Effector memory CD8-positive, alpha-beta T cell (primary cell): ENCODE data around the gene CACNA2D1.

Experiments
- ATAC-seq: fragments of 150-1000 bp; cut with Tn5 transposase; replicated peaks from 2 replicates; pipeline ENCODE4 v1.10.0; 2021; ENCODE audit warnings: mild to moderate bottlenecking, moderate library complexity
- DNase-seq, 3 experiments: peaks; one replicate each; pipeline ENCODE4 v3.0.0; 2021
- H3K27ac Mint-ChIP-seq, 2 donors: one replicate each; pipeline ENCODE4 v1.8.0; 2022; ENCODE audit warnings: mild to moderate bottlenecking in 2 of 2, mixed read lengths in 2 of 2, moderate library complexity in 2 of 2
- H3K27me3 Mint-ChIP-seq, 2 donors: one replicate each; pipeline ENCODE4 v1.8.0; 2022; ENCODE audit warnings: mixed read lengths in 2 of 2
- H3K36me3 Mint-ChIP-seq: one replicate; pipeline ENCODE4 v1.8.0; 2022; ENCODE audit warnings: mild to moderate bottlenecking, moderate library complexity, mixed read lengths; ENCODE audit not compliant: insufficient read depth
- H3K4me1 Mint-ChIP-seq, 2 donors: one replicate each; pipeline ENCODE4 v1.8.0; 2022; ENCODE audit warnings: low read depth in 2 of 2, mixed read lengths in 2 of 2
- H3K4me3 Mint-ChIP-seq, 2 donors: one replicate each; pipeline ENCODE4 v1.8.0; 2022; ENCODE audit warnings: mild to moderate bottlenecking in 2 of 2, mixed read lengths in 2 of 2, moderate library complexity in 2 of 2
- H3K9me3 Mint-ChIP-seq, 2 donors: one replicate each; pipeline ENCODE4 v1.8.0; 2022; ENCODE audit warnings: mixed read lengths in 2 of 2

Gene CACNA2D1

GRCh38 chr7:82373926-82374635 lies 69.5 kb downstream of the CACNA2D1 start:
- H3K36me3 Mint-ChIP-seq = no peaks in the 10 kb centered on the region
- H3K9me3 Mint-ChIP-seq = peaks cover 4 to 8% of the 10 kb centered on the region in 2 donors
- DNase-seq (no peak), ATAC-seq (no peak)
- H3K4me3 Mint-ChIP-seq = no peak overlapping the region
- H3K27me3 Mint-ChIP-seq = no peaks in the 10 kb centered on the region
- H3K27ac Mint-ChIP-seq = no peak overlapping the region
- H3K4me1 Mint-ChIP-seq = no peaks in the 10 kb centered on the region

- no peaks in the 10 kb centered on the region for H3K36me3 Mint-ChIP-seq
- H3K9me3 Mint-ChIP-seq = peaks cover 0 to 5% of the 10 kb centered on the region in 2 donors
- H3K27me3 Mint-ChIP-seq = no peaks in the 10 kb centered on the region
- no peak for DNase-seq
- H3K4me3 Mint-ChIP-seq = no peak overlapping the region
- no peak for ATAC-seq
- no peak overlapping the region for H3K27ac Mint-ChIP-seq
- H3K4me1 Mint-ChIP-seq = no peaks in the 10 kb centered on the region
These were observed 78.9 kb downstream of the CACNA2D1 start for GRCh38 chr7:82364671-82365070.

GRCh38 chr7:82364048-82364447 lies 79.5 kb downstream of the CACNA2D1 start:
- Mint-ChIP-seq H3K27me3 (no peaks in the 10 kb centered on the region), H3K36me3 (no peaks in the 10 kb centered on the region), H3K4me1 (no peaks in the 10 kb centered on the region), H3K27ac (no peak overlapping the region), H3K4me3 (no peak overlapping the region), H3K9me3 (peaks cover 0 to 5% of the 10 kb centered on the region in 2 donors)
- DNase-seq (no peak), ATAC-seq (no peak)

- ATAC-seq (no peak), DNase-seq (no peak)
- no peaks in the 10 kb centered on the region for H3K36me3 Mint-ChIP-seq
- no peak overlapping the region for H3K4me3 Mint-ChIP-seq
- no peaks in the 10 kb centered on the region for H3K4me1 Mint-ChIP-seq
- H3K27ac Mint-ChIP-seq = no peak overlapping the region
- peaks cover 0 to 4% of the 10 kb centered on the region in 2 donors for H3K9me3 Mint-ChIP-seq
- H3K27me3 Mint-ChIP-seq = no peaks in the 10 kb centered on the region
These were observed 81.4 kb downstream of the CACNA2D1 start for GRCh38 chr7:82362129-82362706.

- Mint-ChIP-seq H3K36me3 (no peaks in the 10 kb centered on the region), H3K27me3 (no peaks in the 10 kb centered on the region), H3K4me3 (no peak overlapping the region), H3K9me3 (peaks cover 2 to 5% of the 10 kb centered on the region in 2 donors), H3K27ac (no peak overlapping the region), H3K4me1 (no peaks in the 10 kb centered on the region)
- no peak for ATAC-seq
- DNase-seq = no peak
These were observed 82.8 kb downstream of the CACNA2D1 start for GRCh38 chr7:82360591-82361368.

GRCh38 chr7:82359426-82359825 lies 84.2 kb downstream of the CACNA2D1 start:
- no peak overlapping the region for H3K4me3 Mint-ChIP-seq
- no peaks in the 10 kb centered on the region for H3K4me1 Mint-ChIP-seq
- DNase-seq (no peak), ATAC-seq (no peak)
- H3K9me3 Mint-ChIP-seq = peaks cover 0 to 5% of the 10 kb centered on the region in 2 donors
- no peaks in the 10 kb centered on the region for H3K36me3 Mint-ChIP-seq
- H3K27ac Mint-ChIP-seq = no peak overlapping the region
- no peaks in the 10 kb centered on the region for H3K27me3 Mint-ChIP-seq

- Mint-ChIP-seq H3K36me3 (no peaks in the 10 kb centered on the region), H3K4me1 (no peaks in the 10 kb centered on the region), H3K4me3 (no peak overlapping the region), H3K27ac (no peak overlapping the region), H3K27me3 (no peaks in the 10 kb centered on the region), H3K9me3 (peaks cover 0 to 5% of the 10 kb centered on the region in 2 donors)
- DNase-seq = no peak
- ATAC-seq = no peak
These were observed 84.7 kb downstream of the CACNA2D1 start for GRCh38 chr7:82358923-82359322.

GRCh38 chr7:82358009-82358578 lies 85.5 kb downstream of the CACNA2D1 start:
- no peak overlapping the region for H3K27ac Mint-ChIP-seq
- ATAC-seq = no peak
- no peak overlapping the region for H3K4me3 Mint-ChIP-seq
- no peak for DNase-seq
- H3K27me3 Mint-ChIP-seq = no peaks in the 10 kb centered on the region
- no peaks in the 10 kb centered on the region for H3K4me1 Mint-ChIP-seq
- peaks cover 0 to 5% of the 10 kb centered on the region in 2 donors for H3K9me3 Mint-ChIP-seq
- H3K36me3 Mint-ChIP-seq = no peaks in the 10 kb centered on the region

- ATAC-seq (no peak), DNase-seq (no peak)
- Mint-ChIP-seq H3K36me3 (no peaks in the 10 kb centered on the region), H3K27ac (no peak overlapping the region), H3K9me3 (peaks cover 0 to 2% of the 10 kb centered on the region in 2 donors), H3K4me1 (no peaks in the 10 kb centered on the region), H3K4me3 (no peak overlapping the region), H3K27me3 (no peaks in the 10 kb centered on the region)
These were observed 95.3 kb downstream of the CACNA2D1 start for GRCh38 chr7:82348251-82348650.

- H3K4me3 Mint-ChIP-seq = no peak overlapping the region
- no peak for ATAC-seq
- H3K4me1 Mint-ChIP-seq = no peaks in the 10 kb centered on the region
- H3K27me3 Mint-ChIP-seq = no peaks in the 10 kb centered on the region
- H3K27ac Mint-ChIP-seq = no peak overlapping the region
- H3K9me3 Mint-ChIP-seq = peaks cover 0 to 3% of the 10 kb centered on the region in 2 donors
- DNase-seq = no peak
- H3K36me3 Mint-ChIP-seq = no peaks in the 10 kb centered on the region
These were observed 95.8 kb downstream of the CACNA2D1 start for GRCh38 chr7:82347808-82348207.

GRCh38 chr7:82345886-82346285 lies 97.7 kb downstream of the CACNA2D1 start:
- Mint-ChIP-seq H3K9me3 (peaks cover 0 to 3% of the 10 kb centered on the region in 2 donors), H3K27ac (no peak overlapping the region), H3K4me3 (no peak overlapping the region), H3K36me3 (no peaks in the 10 kb centered on the region), H3K27me3 (no peaks in the 10 kb centered on the region), H3K4me1 (no peaks in the 10 kb centered on the region)
- ATAC-seq (no peak), DNase-seq (no peak)

- H3K4me1 Mint-ChIP-seq = no peaks in the 10 kb centered on the region
- H3K27ac Mint-ChIP-seq = no peak overlapping the region
- H3K9me3 Mint-ChIP-seq = peaks cover 3 to 8% of the 10 kb centered on the region in 2 donors
- H3K4me3 Mint-ChIP-seq = no peak overlapping the region
- no peaks in the 10 kb centered on the region for H3K27me3 Mint-ChIP-seq
- no peak for ATAC-seq
- DNase-seq = no peak
- H3K36me3 Mint-ChIP-seq = no peaks in the 10 kb centered on the region
These were observed 99.9 kb downstream of the CACNA2D1 start for GRCh38 chr7:82343716-82344115.

GRCh38 chr7:82339958-82340357 lies 103.6 kb downstream of the CACNA2D1 start:
- H3K27ac Mint-ChIP-seq = no peak overlapping the region
- DNase-seq (no peak), ATAC-seq (no peak)

More at GRCh38 chr7:82339958-82340357, 103.6 kb downstream of the CACNA2D1 start:
- Mint-ChIP-seq H3K4me3 (no peak overlapping the region), H3K9me3 (peaks cover 7 to 8% of the 10 kb centered on the region in 2 donors), H3K27me3 (no peaks in the 10 kb centered on the region), H3K36me3 (no peaks in the 10 kb centered on the region), H3K4me1 (no peaks in the 10 kb centered on the region)
